GM19452 (cell line): ENCODE data around the gene TXNL1.
A peak's percentile ranks its signal among the peaks of the same experiment; 100 is the strongest.
"Not testable (repeated sequence)": the region's sequence is repeated elsewhere in the genome, so short reads cannot be mapped to it uniquely, and the experiment has no call there.

Experiments used
- ATAC-seq: cut with Tn5 transposase; IDR thresholded peaks from one replicate; pipeline ENCODE4 v1.9.1; 2021; ENCODE audit not compliant: unreplicated experiment

TXNL1 gene

DNA sequence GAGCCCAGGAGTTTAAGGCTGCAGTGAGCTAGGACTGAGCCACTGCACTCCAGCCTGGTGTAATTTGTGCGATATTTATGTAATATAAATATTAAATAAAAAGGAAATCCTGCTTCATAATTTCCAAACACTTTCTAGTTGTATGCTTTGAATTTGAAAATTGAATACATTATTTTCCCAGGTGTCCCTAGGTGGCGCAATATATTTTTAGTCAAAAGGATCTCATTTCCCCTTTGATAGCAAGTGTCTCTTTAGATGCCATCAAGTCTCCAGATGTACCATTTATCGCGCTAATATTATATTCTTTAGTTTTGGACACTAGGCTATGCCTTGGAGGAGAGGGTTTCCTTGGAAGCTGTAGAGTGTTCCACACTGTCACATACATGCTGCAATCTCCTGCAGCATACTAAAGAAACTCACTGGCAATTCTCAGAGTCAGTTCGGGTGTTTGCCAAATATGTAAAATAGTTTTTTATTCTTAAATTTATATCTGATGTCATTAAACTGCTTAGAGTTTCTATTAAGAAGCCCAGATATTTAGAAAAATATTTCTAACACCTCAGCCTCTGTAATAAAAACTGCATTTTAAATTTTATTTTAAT, 7.1 kb upstream of the TXNL1 start:
- ATAC-seq, result no peak

DNA sequence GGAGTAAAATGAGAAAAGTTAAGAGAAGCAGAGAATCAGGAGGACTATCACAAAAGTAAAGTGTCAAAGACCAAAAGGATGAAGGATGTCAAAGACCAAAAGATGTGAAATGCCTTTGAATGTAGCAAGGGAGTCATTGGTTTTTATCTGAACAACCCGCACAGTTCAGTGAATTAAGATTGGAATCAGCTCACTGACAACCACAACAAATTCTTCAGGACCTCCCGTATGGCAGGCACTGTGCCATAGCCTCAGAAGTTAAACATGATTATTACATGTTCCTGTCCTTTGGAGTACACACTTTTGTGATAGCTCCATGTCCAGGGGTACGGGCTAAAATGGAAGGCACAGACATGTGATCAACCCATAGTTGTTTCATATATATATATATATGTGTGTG, 5.0 kb upstream of the TXNL1 start:
- ATAC-seq, result no peak

DNA sequence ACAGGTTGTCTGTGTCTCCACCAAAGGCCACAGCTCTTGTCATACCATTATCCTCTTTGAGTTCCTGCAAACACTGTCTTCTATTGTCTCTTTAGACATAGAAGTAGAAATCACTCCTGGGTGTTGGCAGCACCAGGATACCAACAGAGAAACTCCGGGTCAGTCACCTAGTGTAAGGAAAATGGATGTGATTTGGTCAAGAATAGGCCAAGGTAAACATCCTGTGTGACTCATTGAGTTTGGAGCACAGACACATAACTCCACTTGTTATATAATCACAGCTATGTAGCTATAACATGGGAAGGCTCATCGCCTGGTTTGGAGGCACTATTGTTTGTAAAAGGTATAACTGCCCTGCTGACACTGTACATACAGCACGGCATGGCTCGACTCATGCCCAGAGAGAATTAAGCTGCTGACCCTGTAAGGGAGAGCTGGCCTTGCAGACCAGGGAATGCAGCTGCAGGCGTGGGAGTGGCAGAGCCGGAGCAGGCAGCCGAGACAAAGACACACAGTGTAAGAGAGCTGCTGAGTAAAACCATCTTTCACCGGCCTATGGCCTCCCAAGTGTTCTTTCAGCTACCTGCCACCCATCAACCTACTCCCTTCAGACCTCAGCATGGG, 3.4 kb upstream of the TXNL1 start:
- ATAC-seq, result no peak

DNA sequence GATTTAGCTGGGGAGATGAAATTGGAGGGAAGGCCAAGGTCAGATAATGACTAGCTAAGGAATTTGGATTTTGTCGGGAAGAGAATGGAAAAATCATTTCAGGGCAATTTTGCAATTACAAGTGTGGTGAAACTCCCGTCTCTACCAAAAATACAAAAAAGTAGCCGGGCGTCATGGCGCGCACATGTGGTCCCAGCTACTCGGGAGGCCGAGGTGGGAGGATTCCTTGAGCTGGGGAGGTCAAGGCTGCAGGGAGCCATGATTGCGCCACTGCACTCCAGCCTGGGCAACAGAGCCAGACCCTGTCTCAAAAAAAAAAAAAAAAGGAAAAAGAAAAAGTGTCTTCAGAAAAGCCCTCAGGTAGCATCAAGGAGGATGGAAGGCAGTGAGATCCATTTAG, 1.2 kb upstream of the TXNL1 start:
- ATAC-seq, result no peak

DNA sequence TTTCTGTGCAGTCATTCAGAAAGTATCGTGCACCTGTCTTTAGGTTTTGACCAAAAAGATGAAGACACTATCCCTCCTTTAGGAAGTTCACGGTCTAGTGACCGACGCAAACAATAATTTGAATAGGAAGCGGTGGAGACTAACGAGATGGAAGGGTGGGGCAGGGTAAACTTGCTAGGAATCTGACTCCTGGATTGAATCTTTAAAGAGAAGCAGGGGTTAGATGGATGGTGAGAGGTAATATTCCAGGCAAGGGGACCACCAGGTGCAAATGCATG, 651 bp upstream of the TXNL1 start:
- no peak for ATAC-seq

DNA sequence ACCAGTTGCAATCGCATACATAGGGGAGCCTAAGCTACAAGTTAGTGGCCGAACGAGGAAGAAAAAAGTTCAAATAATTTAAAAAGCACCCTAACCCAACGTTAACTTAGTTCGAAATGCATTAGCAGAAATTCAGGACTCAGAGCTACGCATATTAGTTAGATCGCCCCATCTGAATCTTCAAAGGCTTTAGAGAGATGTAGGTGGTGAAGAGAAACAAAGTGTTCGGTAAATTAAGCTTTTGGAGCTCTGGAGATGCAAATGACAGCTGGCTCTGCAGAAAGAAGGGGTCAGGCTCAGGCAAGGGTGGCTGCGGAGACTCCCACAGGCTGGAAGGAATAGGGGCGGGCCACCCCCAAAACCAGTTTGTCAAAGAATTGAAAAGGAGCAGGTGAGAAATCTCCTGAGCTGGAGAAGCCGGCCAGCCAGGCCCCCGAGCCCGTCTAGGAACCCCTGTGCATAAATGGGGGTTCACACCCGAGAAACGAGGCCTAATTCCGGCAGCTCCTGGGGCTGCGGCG, 621 bp downstream of the TXNL1 start:
- ATAC-seq, result peak; percentile 6

DNA sequence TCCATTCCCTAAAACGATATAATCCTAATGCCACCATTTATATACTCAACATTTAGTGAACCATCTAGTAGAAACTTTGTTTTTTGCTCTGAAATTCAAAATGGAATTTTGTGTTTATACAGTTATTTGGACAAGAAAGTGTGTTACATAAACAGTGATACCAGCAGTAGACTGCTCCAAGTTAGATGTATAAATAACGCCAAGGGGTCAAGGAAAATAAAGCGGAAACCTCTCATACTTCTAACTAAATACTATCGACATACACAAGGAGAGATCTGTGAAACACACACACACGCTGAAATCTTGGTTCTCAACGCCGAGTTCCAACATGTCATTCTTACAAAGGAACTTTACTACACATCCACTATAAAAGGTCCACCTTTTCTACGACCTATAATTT, 1.2 kb downstream of the TXNL1 start:
- no peak for ATAC-seq

DNA sequence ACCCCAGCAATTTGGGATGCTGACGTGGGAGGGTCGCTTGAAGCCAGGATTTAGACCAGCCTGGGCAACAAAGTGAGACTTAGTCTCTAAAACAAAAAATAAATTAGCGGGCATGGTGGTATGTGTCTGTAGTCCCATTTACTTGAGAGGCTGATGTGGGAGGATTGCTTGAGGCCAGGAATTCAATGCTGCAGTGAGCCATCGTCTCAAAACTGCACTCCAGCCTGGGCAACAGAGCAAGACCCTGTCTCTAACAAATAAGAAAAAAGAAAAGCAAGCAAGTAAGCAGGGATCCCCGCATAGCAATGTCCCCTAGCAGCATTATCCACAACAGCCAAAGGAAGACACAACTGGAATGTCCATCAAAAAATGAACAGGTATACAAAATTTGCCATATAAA, 3.4 kb downstream of the TXNL1 start:
- no peak for ATAC-seq

DNA sequence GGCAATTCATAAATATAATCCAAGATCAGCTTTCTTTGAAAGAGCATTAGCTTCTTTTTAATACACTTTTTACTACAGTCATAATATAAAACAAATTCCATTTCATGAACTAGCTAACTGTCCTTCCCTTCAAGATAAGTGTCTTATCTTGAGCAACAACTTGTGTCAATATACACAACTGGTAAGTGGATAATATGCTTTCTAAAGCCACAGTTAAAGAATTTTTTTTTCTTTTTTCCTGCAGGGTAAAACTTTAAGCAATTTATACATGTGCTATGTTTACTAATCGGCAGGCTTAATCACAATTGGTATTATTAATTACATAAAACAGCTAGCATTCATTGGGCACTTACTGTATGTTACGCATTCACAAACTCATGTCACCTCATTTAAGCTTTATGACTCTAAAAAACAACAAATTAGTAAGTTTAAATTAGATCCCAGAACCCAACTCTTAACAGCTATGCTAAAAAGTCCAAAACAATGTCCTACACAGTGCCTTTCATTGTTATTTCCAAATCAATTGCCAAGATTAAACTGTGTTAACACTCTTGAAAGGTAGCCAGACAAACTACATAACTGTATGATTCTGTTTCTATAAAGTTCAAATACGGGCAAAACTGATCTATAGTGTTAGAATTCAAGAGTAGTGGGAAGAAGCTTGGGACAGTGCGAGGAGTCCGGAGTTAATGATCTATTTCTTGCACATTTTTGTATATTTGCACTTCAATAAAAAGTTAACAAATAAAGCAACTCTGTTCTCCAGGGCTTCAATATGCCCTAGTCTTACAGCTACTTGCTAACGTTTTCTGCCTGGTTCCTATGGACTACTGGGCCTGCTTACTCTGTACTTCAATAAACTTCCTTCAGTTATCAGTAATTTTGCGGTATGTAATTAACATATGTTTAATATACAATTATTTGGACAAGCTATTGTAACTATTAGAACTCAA, 6.0 kb downstream of the TXNL1 start:
- ATAC-seq, result no peak

DNA sequence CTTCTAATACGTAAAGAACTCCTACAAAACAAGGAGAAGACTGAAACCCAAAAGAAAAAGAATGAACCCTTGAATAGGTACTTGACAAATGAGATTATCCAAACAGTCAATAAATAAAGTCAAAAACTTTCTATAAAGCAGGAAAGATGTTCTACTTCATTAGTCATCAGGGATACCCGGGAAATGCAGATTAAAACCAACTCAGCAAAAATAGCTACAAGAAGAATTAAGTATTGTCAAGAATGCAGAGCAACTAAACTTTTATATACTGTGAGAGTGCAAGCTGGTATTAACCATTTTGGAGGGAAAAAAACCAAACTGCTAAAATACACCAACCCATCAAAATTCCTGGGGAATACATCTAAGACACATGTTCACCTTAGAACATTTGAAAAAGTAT, 10.4 kb downstream of the TXNL1 start:
- ATAC-seq, result no peak

DNA sequence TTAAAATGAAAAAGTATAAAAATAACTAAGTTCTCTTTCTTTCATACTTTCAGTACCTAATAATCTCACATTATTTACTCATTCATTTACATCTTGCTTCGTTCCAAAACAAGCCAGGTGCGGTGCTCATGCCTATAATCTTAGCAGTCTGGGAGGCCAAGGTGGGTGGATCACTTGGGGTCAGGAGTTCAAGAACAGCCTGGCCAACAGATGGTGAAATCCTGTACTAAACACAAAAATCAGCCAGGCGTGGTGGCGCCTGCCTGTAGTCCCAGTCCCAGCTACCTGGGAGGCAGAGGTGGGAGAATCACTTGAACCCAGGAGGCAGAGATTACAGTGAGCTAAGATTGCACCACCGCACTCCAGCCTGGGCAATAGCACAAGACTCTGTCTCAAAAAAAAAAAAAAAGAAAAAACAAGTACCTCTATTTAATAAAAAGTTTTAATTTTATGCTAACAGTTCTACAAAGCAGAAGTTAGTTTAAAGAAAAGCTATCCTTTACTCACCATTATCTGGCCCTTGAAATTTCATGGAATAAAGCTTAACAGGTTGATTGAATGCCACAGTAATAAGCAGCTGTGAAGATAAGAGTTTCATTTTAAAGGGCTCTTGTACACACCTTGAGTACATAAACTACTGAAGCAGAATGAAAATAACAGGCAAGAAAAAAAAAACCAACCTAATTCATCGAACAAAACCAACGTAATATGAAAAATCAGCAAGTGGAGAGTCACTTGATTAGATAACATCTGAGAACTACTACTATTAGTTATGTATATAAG, 22.5 kb downstream of the TXNL1 start:
- no peak for ATAC-seq

DNA sequence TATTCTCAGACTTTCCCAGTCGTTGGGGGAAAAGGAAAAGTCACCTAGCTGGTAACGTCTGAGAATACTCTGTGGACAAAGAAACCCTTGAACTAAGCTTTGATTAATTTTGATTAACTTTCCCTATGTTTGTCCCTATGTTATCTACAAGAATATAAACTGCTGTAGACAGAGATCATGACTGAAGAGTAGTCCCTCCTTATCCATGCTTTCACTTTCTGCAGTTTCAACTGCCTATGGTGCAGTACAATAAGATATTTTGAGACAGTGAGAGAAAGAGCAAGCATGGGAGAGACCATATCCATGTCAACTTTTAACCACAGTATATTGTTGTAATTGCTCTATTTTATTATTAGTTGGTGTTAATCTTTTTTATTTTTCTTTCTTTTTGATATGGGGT, 31.8 kb downstream of the TXNL1 start:
- no peak for ATAC-seq

DNA sequence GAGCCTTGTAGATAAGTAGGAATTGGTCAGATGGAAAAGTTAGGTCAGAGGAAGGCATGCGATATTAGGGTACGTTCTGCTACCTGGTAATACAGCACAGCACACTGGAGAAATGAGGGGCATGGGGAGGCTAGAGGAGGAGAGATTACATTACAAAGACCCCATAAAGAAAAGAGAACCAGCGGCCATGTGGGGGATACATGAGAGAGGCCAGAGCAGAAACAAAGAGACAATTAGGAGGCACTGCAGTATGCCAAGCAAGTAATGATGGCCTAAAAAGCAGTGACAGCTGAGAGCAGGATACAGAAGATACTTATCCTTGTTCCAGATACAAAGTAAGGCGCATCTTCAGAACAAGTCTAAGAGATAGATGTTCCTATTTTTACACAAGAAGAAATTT, 40.0 kb downstream of the TXNL1 start:
- no peak for ATAC-seq

DNA sequence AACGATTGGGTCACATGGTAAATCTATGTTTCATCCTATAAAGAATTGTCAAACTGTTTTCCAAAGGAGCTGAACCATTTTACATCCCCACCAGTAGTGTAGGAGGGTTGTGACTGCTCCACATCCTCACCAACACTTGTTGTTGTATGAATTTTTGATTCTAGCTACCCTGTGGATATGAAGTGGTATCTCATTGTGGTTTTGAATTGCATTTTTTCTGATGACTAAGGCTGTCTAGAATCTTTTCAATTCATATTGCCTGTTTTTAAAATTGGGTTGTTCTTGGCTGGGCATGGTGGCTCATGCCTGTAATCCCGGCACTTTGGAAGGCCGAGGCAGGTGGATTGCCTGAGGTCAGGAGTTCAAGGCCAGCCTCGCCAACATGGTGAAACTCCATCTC, 44.5 kb downstream of the TXNL1 start:
- ATAC-seq, result no peak

DNA sequence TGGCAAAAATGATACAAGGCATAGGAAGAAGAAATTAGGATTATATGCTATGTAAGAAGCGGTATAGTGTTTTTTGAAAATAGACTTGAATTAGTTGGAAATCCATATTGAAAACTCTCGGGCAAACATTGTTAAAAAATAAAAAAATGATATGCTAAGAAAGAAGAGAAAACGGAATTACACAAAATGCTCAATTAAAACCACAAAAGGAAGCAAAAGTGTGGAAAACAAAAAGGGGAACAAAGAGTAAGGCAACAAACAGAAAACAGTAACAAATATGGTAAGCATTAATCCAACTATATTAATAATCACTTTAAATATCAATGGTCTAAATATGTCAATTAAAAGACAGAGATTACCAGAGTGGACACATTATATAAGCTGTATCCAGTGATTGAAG, 58.4 kb downstream of the TXNL1 start:
- no peak for ATAC-seq

DNA sequence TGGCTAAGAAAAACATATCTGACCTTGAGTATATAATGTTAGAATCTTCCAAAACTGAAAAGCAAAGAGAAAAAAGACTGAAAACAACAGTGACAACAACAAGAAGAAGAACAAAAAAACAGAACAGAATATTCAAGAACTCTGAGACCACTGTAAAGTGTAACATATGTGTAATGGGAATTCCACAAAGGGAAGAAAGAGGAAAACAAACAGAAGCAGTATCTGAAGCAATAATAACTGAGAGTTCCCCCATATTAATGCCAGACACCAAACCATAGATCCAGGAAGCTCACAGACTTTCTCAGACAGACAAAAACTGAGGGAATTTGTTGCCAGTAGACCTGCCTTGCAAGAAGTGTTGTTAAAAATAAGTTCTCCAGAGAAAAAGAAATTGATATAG, 58.9 kb downstream of the TXNL1 start:
- no peak for ATAC-seq

DNA sequence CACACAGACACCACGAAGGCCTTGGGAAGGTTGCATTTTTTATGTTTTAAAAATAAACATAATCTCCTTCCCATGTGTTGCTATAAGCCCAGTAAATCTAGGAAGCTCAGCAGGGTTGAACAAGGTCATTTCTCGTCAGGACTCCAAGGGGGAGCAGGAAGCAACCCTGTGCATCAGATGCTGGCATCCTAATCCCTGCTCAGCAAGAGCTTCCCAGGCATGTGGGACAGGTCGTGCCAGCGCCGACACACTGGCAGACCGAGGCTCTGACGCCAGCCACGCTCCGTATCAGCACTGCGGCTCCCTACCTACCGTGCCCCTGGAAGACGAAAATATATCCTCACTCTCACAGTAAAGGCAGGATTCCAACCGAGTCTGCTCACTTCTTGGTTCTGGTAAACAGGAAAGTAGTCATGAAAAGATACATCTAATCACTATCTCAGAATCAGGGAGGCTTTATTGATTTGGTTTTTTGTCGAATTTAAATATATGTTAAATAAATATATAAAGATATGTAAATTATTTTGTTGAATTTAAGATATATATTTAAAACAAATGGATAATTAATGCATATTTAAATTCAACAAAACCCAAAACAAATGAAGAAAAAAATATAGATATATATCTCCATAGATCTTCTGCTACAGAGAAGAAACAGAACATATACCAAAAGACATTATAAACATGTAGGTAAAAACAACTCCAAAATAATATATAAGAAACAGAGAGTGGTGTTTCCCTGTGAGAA, 61.4 kb downstream of the TXNL1 start:
- no peak for ATAC-seq

DNA sequence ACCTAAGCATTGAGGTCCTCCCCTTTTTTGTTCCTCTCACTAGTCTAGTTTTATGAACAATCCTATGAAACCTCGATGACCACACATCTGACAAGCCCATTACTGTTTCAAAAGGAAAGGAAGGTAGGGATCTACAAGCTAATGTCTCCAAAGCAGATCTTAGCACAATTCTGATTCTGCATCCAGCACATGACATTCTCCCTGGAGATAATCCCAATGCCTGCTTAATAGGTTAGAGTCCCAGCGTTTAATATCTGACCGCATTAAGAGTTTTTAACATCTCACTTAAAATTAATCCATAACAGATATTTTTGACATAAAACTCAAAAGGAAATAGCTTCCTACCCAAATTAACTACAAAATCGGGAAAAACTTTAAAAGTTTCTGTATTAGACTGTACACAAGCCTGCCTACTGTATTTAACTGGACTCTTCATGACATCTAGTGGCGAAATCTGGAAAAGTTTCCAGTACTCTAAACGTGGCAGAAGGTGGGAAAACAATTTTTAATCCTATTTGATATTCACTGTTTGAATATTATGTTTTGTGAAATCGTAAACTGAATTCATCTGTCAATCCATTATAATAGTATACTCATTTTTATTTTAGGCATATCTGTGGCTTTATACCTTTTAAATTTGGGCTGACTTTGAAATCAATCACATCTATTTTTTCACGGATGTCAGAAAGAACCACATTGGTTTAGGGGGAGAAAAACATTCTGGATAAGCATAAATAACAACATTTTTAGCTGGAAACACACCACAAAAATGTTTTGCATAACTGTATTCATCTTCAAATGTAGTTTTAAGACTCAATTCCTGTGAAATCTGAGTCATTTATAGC, 62.4 kb downstream of the TXNL1 start:
- no peak for ATAC-seq

DNA sequence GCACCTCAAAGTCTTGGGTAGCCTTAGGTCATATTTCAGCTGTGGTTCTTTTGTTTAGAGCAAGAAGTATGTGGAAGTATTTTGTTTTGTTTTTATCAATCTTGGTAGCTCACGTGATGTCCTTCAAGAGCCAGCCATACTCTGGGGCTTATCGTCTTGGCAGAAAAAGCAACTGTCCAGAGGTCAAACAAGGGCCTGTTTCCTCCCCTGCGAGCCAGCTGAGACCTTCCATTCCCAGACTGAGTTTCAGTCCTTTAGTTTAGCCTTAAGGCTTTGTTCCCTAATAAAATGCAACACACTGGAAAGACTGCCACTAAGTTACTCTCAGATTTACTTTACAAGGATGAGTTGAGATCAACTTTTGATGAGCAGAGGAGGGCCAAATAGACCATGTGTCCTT, 63.5 kb downstream of the TXNL1 start:
- ATAC-seq, result no peak

DNA sequence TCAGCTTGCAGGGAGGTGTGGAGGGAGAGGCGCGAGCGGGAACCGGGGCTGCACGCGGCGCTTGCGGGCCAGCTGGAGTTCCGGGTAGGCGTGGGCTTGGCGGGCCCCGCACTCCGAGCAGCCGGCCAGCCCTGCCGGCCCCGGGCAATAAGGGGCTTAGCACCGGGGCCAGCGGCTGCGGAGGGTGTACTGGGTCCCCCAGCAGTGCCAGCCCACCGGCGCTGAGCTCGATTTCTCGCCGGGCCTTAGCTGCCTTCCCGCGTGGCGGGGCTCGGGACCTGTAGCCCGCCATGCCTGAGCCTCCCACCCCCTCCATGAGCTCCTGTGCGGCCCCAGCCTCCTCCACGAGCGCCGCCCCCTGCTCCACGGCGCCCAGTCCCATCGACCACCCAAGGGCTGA, 66.1 kb downstream of the TXNL1 start:
- not testable (repeated sequence) for ATAC-seq
